Progenitor cell of endocrine pancreas (in vitro differentiated cells): ENCODE results near the gene PPL. TPM values are rescaled to one million over a fixed set of nuclear protein-coding genes. Genes with fewer than 3 reads are reported as not detected.

Source experiments
- DNase-seq: peaks from one replicate; pipeline ENCODE4 v3.0.0; 2021; ENCODE audit warnings: low spot score; ENCODE audit not compliant: unreplicated experiment
- H3K27ac Mint-ChIP-seq: 2 replicates; pipeline ENCODE4 v1.8.0; 2021; ENCODE audit warnings: mild to moderate bottlenecking, moderate library complexity, mixed read lengths
- H3K27me3 Mint-ChIP-seq: 2 replicates; pipeline ENCODE4 v1.8.0; 2021; ENCODE audit warnings: mixed read lengths
- H3K36me3 Mint-ChIP-seq: 2 replicates; pipeline ENCODE4 v1.8.0; 2022; ENCODE audit warnings: mixed read lengths; ENCODE audit not compliant: insufficient read depth
- H3K4me1 Mint-ChIP-seq: 2 replicates; pipeline ENCODE4 v1.8.0; 2021; ENCODE audit warnings: low read depth, mixed read lengths
- H3K4me3 Mint-ChIP-seq: 2 replicates; pipeline ENCODE4 v1.8.0; 2021; ENCODE audit warnings: low read depth, mild to moderate bottlenecking, moderate library complexity, mixed read lengths
- H3K9me3 Mint-ChIP-seq: 2 replicates; pipeline ENCODE4 v1.8.0; 2021; ENCODE audit warnings: low read depth, mixed read lengths
- CTCF ChIP-seq: fragments of 200-600 bp; sonication (generic); IDR thresholded peaks from one replicate; pipeline ENCODE4 v1.5.0; 2021; ENCODE audit warnings: antibody characterized with exemption, mild to moderate bottlenecking; ENCODE audit not compliant: unreplicated experiment
- total RNA-seq: library from RNA; stranded (reverse); gene quantifications from 2 replicates; pipeline ENCODE4 v1.2.1, GENCODE V29; 2021

The PPL gene
- total RNA-seq, 1 donor from 2014 or later: 64.1 TPM

GRCh38 chr16:4915226-4915761 lies 21.7 kb downstream of the PPL start:
- Mint-ChIP-seq H3K4me3 (no peak overlapping the region), H3K9me3 (no peaks in the 10 kb centered on the region), H3K36me3 (peaks cover 2% of the 10 kb centered on the region), H3K4me1 (peaks cover 8% of the 10 kb centered on the region), H3K27me3 (no peaks in the 10 kb centered on the region), H3K27ac (no peak overlapping the region)
- TF ChIP-seq CTCF: no peak
- no peak for DNase-seq

GRCh38 chr16:4914528-4915225 lies 22.3 kb downstream of the PPL start:
- H3K9me3 Mint-ChIP-seq: no peaks in the 10 kb centered on the region
- TF ChIP-seq CTCF: no peak
- H3K4me1 Mint-ChIP-seq: peaks cover 8% of the 10 kb centered on the region
- DNase-seq: no peak
- no peak overlapping the region for H3K4me3 Mint-ChIP-seq
- no peak overlapping the region for H3K27ac Mint-ChIP-seq
- no peaks in the 10 kb centered on the region for H3K27me3 Mint-ChIP-seq
- peaks cover 2% of the 10 kb centered on the region for H3K36me3 Mint-ChIP-seq

- Mint-ChIP-seq H3K27me3 (no peaks in the 10 kb centered on the region), H3K36me3 (peaks cover 2% of the 10 kb centered on the region), H3K9me3 (no peaks in the 10 kb centered on the region), H3K4me3 (no peak overlapping the region), H3K4me1 (peaks cover 6% of the 10 kb centered on the region), H3K27ac (no peak overlapping the region)
- DNase-seq: no peak
- no peak for TF ChIP-seq CTCF
Observed at GRCh38 chr16:4913774-4914525, 23.0 kb downstream of the PPL start.

- H3K36me3 Mint-ChIP-seq: peaks cover 2% of the 10 kb centered on the region
- TF ChIP-seq CTCF: no peak
- H3K27ac Mint-ChIP-seq: no peak overlapping the region
- DNase-seq: no peak
- no peaks in the 10 kb centered on the region for H3K9me3 Mint-ChIP-seq
- no peak overlapping the region for H3K4me3 Mint-ChIP-seq
- no peaks in the 10 kb centered on the region for H3K27me3 Mint-ChIP-seq
- peaks cover 4% of the 10 kb centered on the region for H3K4me1 Mint-ChIP-seq
Observed at GRCh38 chr16:4913130-4913773, 23.7 kb downstream of the PPL start.

- H3K27ac Mint-ChIP-seq: no peak overlapping the region
- no peaks in the 10 kb centered on the region for H3K4me1 Mint-ChIP-seq
- H3K36me3 Mint-ChIP-seq: peaks cover 3% of the 10 kb centered on the region
- DNase-seq: no peak
- H3K4me3 Mint-ChIP-seq: no peak overlapping the region
- H3K27me3 Mint-ChIP-seq: no peaks in the 10 kb centered on the region
- no peaks in the 10 kb centered on the region for H3K9me3 Mint-ChIP-seq
- no peak for TF ChIP-seq CTCF
Observed at GRCh38 chr16:4911970-4912386, 25.0 kb downstream of the PPL start.
